Measurements from ENCODE around the gene TTC13. TPM values are rescaled to one million over a fixed set of nuclear protein-coding genes. Genes with fewer than 3 reads are reported as not detected.

TTC13 gene
- total and polyA plus RNA-seq, 4 donors: 2.6 to 17.5 (median 6.8) TPM

- 2% methylated on average over 52 of the region's 52 CpGs for WGBS
- Histone ChIP-seq H3K27me3 (ENCODE audit: control insufficient read depth in 4 of 4, insufficient read depth in 4 of 4, low read length in 3 of 4) (no peaks in the 10 kb centered on the region), H3K9ac (ENCODE audit: low read depth in 1 of 2, low read length in 2 of 2) (peak overlapping the region; percentile 63), H3K36me3 (ENCODE audit: control insufficient read depth in 4 of 4, insufficient read depth in 3 of 4, low read depth in 1 of 4, low read length in 3 of 4) (peaks cover 0 to 5% (median 0%) of the 10 kb centered on the region in 4 donors), H3K9me3 (ENCODE audit: control insufficient read depth in 4 of 4, low read length in 3 of 4) (no peaks in the 10 kb centered on the region), H3K4me1 (ENCODE audit: control insufficient read depth in 4 of 4, insufficient read depth in 4 of 4, low read length in 3 of 4) (peaks cover 0 to 16% (median 14%) of the 10 kb centered on the region in 4 donors), H3K27ac (ENCODE audit: low read depth in 1 of 2, low read length in 2 of 2) (peak overlapping the region in 1 of 2 donors; percentile 64), H3K4me3 (ENCODE audit: low read depth in 1 of 3, low read length in 3 of 3) (peak overlapping the region; percentile 49 to 94 (median 78))
- no peak for TF ChIP-seq SP1 (IDR thresholded peaks at IDR 0.05)
- TF ChIP-seq NR2F2 (IDR thresholded peaks at IDR 0.05): no peak
- no peak for TF ChIP-seq YY1 (IDR thresholded peaks at IDR 0.05)
- no peak for TF ChIP-seq EGR1 (IDR thresholded peaks at IDR 0.05; ENCODE audit: low read depth in 2 of 2)
- TF ChIP-seq TAF1 (conservative IDR thresholded peaks at IDR 0.05): no peak
- no peak for TF ChIP-seq MAX (IDR thresholded peaks at IDR 0.05)
- no peak for TF ChIP-seq RXRA (IDR thresholded peaks at IDR 0.05)
- TF ChIP-seq JUND (IDR thresholded peaks at IDR 0.05): no peak
- no peak for TF ChIP-seq CTCF (IDR thresholded peaks at IDR 0.05; ENCODE audit: low read depth, low read length, missing input control)
- DNase-seq (ENCODE audit: low spot score): peak; percentile 46
Observed at GRCh38 chr1:230977761-230978490, 735 bp downstream of the TTC13 start.

- Histone ChIP-seq H3K4me1 (ENCODE audit: control insufficient read depth in 4 of 4, insufficient read depth in 4 of 4, low read length in 3 of 4) (peaks cover 0 to 16% (median 14%) of the 10 kb centered on the region in 4 donors), H3K27ac (ENCODE audit: low read depth in 1 of 2, low read length in 2 of 2) (peak overlapping the region in 1 of 2 donors; percentile 64), H3K27me3 (ENCODE audit: control insufficient read depth in 4 of 4, insufficient read depth in 4 of 4, low read length in 3 of 4) (no peaks in the 10 kb centered on the region), H3K4me3 (ENCODE audit: low read depth in 1 of 3, low read length in 3 of 3) (peak overlapping the region; percentile 49 to 94 (median 78)), H3K9ac (ENCODE audit: low read depth in 1 of 2, low read length in 2 of 2) (peak overlapping the region in 1 of 2 donors; percentile 63), H3K9me3 (ENCODE audit: control insufficient read depth in 4 of 4, low read length in 3 of 4) (no peaks in the 10 kb centered on the region), H3K36me3 (ENCODE audit: control insufficient read depth in 4 of 4, insufficient read depth in 3 of 4, low read depth in 1 of 4, low read length in 3 of 4) (peaks cover 0 to 5% (median 0%) of the 10 kb centered on the region in 4 donors)
- DNase-seq (ENCODE audit: low spot score): no peak
- 74% methylated on average over 14 of the region's 14 CpGs for WGBS
- TF ChIP-seq FOXA1 (IDR thresholded peaks at IDR 0.05): no peak
- TF ChIP-seq RXRA (IDR thresholded peaks at IDR 0.05): no peak
- TF ChIP-seq REST (IDR thresholded peaks at IDR 0.05): no peak
- TF ChIP-seq CTCF (IDR thresholded peaks at IDR 0.05; ENCODE audit: low read depth, low read length, missing input control): no peak
- TF ChIP-seq ZBTB33 (IDR thresholded peaks at IDR 0.05): no peak
Observed at GRCh38 chr1:230976825-230977747, 1.6 kb downstream of the TTC13 start.
